Measurements from ENCODE around the gene WBP2.

WBP2 gene

DNA sequence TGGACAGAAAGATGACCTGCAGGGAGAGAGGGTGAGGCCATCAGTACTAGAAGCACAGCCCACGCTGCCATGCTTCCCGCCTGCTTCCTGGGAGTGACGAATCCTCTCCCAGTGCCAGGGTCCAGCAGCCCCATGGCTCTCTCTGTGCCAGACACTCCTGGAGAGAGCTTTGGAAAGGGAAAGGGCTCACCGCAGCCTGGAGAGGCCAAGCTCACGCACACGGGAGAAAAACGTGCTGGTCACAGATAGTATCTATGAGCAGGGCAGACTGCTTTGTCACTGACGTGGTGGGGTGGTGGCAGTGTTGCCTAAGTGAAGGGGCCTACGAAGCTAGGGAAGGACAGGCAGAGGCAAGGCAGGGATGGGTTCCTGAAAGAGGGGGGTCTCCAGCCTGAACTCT is 5.4 kb downstream of the WBP2 start:
- TF ChIP-seq CTCF (IDR thresholded peaks at IDR 0.05; ENCODE audit: insufficient read depth, low read length, missing control alignments) = no peak
- POLR2A ChIA-PET = no interaction called here
- DNase-seq (ENCODE audit: low read depth, low spot score) = no peak
- no peak overlapping the region for H3K4me3 ChIP-seq (ENCODE audit: low read depth, low read length)
- CTCF ChIA-PET = interaction anchor here (1.1 to 6.3 kb wide), 7 partner anchors 9 to 96 kb away, joined by 3 to 52 read pairs (median 4); no protein-coding TSS in a partner anchor

- CTCF ChIA-PET = interaction anchor here (1.1 to 6.3 kb wide), 8 partner anchors 8 to 96 kb away, joined by 3 to 52 read pairs (median 4); no protein-coding TSS in a partner anchor
- no peak overlapping the region for H3K4me3 ChIP-seq (ENCODE audit: low read depth, low read length)
- POLR2A ChIA-PET = no interaction called here
- TF ChIP-seq CTCF (IDR thresholded peaks at IDR 0.05; ENCODE audit: insufficient read depth, low read length, missing control alignments) = no peak
- DNase-seq (ENCODE audit: low read depth, low spot score) = no peak
Observed at GRCh38 chr17:75849279-75849646, 5.9 kb downstream of the WBP2 start.

DNA sequence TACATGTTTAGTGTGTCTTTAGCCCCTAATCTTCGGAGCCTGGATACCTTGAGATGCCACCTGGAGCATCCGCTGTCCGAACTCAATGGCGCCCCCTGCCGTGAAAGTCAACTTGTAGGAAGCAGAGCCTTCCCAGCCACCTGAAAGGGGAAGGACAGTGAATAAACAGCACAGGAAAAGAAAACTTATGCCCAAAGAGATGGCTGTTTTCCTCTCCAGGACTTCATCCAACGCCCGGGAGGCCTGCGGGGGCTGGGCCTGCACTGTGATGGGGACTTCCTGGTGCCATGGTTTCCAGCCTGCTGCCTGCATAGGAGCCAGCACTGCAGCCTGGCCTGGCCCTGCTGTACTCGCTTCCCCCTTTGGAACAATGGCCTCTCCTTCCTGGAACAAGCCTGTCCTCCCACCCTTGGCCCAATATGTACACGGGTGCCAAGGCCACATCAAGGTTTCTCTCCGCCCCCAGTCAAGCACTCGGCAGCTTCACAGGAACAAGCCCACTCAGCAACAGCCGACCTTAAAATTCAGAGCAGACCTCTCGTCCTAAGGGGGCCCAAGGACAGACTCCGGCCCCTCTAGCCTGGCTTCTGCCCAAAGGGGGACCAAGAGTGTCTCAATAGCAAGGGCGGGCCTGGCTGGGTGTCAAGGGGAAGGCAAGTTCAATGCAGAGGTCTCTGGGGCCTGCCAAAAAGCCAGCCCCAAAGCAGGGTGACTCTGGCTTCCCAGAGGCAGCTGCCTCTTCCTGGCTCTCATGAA is 6.4 kb downstream of the WBP2 start:
- POLR2A ChIA-PET = no interaction called here
- H3K4me3 ChIP-seq (ENCODE audit: low read depth, low read length) = no peak overlapping the region
- CTCF ChIA-PET = interaction anchor here (0.8 to 6.3 kb wide), 16 partner anchors 8 to 95 kb away, joined by 3 to 52 read pairs (median 4); partner anchors contain the start of gene TRIM47
- peak; percentile 61 for TF ChIP-seq CTCF (IDR thresholded peaks at IDR 0.05; ENCODE audit: insufficient read depth, low read length, missing control alignments)
- no peak for DNase-seq (ENCODE audit: low read depth, low spot score)

- DNase-seq (ENCODE audit: low read depth, low spot score) = no peak
- no peak for TF ChIP-seq CTCF (IDR thresholded peaks at IDR 0.05; ENCODE audit: insufficient read depth, low read length, missing control alignments)
- ChIA-PET POLR2A (interaction anchor here (0.6 kb wide), 1 partner anchor 19 kb away, joined by 3 read pairs; no protein-coding TSS in a partner anchor), CTCF (interaction anchor here (0.7 to 6.3 kb wide), 21 partner anchors 8 to 94 kb away, joined by 3 to 52 read pairs (median 3); partner anchors contain the start of genes TRIM47 and WBP2)
- no peak overlapping the region for H3K4me3 ChIP-seq (ENCODE audit: low read depth, low read length)
Observed at GRCh38 chr17:75847614-75848522, 7.3 kb downstream of the WBP2 start.

GRCh38 chr17:75846692-75847613 is 8.2 kb downstream of the WBP2 start:
- ChIA-PET CTCF (interaction anchor here (0.7 to 6.3 kb wide), 15 partner anchors 8 to 93 kb away, joined by 3 to 52 read pairs (median 7); partner anchors contain the start of genes GALK1, MRPL38 and WBP2), POLR2A (interaction anchor here (0.6 kb wide), 1 partner anchor 18 kb away, joined by 3 read pairs; no protein-coding TSS in a partner anchor)
- H3K4me3 ChIP-seq (ENCODE audit: low read depth, low read length) = no peak overlapping the region
- TF ChIP-seq CTCF (IDR thresholded peaks at IDR 0.05; ENCODE audit: insufficient read depth, low read length, missing control alignments) = no peak
- no peak for DNase-seq (ENCODE audit: low read depth, low spot score)

Measured in AG04449 (cell line).